GM03348 (cell line): Measurements from ENCODE around the gene OR7A17.

Experiments
- DNase-seq: peaks from one replicate; pipeline ENCODE4 v3.0.0; 2012; ENCODE audit warnings: low spot score

OR7A17 gene

GRCh38 chr19:14886032-14886431 lies at the start of gene OR7A17:
Gene OR7A17, minus strand, starts transcription at chr19:14886132. Its CDS starts 4,777 bp downstream, at chr19:14881355.
- DNase-seq, result no peak

GRCh38 chr19:14933506-14933905 lies 47.6 kb upstream of the OR7A17 start:
- DNase-seq, result no peak

- no peak for DNase-seq
Observed at GRCh38 chr19:14916848-14917247, 30.9 kb upstream of the OR7A17 start.

GRCh38 chr19:14915116-14915515 lies 29.2 kb upstream of the OR7A17 start:
- no peak for DNase-seq

GRCh38 chr19:14906711-14907110 lies 20.8 kb upstream of the OR7A17 start:
- no peak for DNase-seq

GRCh38 chr19:14901675-14902260 lies 15.8 kb upstream of the OR7A17 start:
- no peak for DNase-seq

- DNase-seq, result no peak
Observed at GRCh38 chr19:14890643-14891379, 4.9 kb upstream of the OR7A17 start.

- DNase-seq, result no peak
Observed at GRCh38 chr19:14889994-14890642, 4.2 kb upstream of the OR7A17 start.

GRCh38 chr19:14871619-14872230 lies 14.2 kb downstream of the OR7A17 start:
- peak; percentile 51 for DNase-seq

- DNase-seq, result no peak
Observed at GRCh38 chr19:14868497-14868896, 17.4 kb downstream of the OR7A17 start.

- DNase-seq, result no peak
Observed at GRCh38 chr19:14848822-14849221, 37.1 kb downstream of the OR7A17 start, which contains the start of gene OR7A10. Gene OR7A10, minus strand, starts transcription at chr19:14848922. Its CDS starts 7,045 bp downstream, at chr19:14841877.

- no peak for DNase-seq
Observed at GRCh38 chr19:14843578-14843977, 42.4 kb downstream of the OR7A17 start.

- DNase-seq, result no peak
Observed at GRCh38 chr19:14843169-14843568, 42.8 kb downstream of the OR7A17 start.

GRCh38 chr19:14840206-14840605 lies 45.7 kb downstream of the OR7A17 start:
- no peak for DNase-seq

- DNase-seq, result no peak
Observed at GRCh38 chr19:14837391-14837790, 48.5 kb downstream of the OR7A17 start.

- no peak for DNase-seq
Observed at GRCh38 chr19:14835011-14835410, 50.9 kb downstream of the OR7A17 start, which contains the start of the genes OR7A5 and OR7C1. Gene OR7A5, minus strand, starts transcription at chr19:14835185. Its CDS starts 6,944 bp downstream, at chr19:14828241. Gene OR7C1, minus strand, starts transcription at chr19:14835185. Its CDS starts 35,049 bp downstream, at chr19:14800136.

GRCh38 chr19:14830702-14831101 lies 55.2 kb downstream of the OR7A17 start:
- DNase-seq, result no peak
